Measurements from ENCODE around the gene HHATL.

Gene HHATL

GRCh38 chr3:42663581-42664437 is 38.8 kb downstream of the HHATL start:
- H3K4me3 ChIP-seq (ENCODE audit: low read depth, low read length) = no peak overlapping the region
- H3K4me1 ChIP-seq (ENCODE audit: control insufficient read depth, insufficient read depth, low read length) = no peaks in the 10 kb centered on the region
- no peak for TF ChIP-seq ZNF175 (tag by site-specific recombination; IDR thresholded peaks at IDR 0.05)
- TF ChIP-seq, protein P1, sequence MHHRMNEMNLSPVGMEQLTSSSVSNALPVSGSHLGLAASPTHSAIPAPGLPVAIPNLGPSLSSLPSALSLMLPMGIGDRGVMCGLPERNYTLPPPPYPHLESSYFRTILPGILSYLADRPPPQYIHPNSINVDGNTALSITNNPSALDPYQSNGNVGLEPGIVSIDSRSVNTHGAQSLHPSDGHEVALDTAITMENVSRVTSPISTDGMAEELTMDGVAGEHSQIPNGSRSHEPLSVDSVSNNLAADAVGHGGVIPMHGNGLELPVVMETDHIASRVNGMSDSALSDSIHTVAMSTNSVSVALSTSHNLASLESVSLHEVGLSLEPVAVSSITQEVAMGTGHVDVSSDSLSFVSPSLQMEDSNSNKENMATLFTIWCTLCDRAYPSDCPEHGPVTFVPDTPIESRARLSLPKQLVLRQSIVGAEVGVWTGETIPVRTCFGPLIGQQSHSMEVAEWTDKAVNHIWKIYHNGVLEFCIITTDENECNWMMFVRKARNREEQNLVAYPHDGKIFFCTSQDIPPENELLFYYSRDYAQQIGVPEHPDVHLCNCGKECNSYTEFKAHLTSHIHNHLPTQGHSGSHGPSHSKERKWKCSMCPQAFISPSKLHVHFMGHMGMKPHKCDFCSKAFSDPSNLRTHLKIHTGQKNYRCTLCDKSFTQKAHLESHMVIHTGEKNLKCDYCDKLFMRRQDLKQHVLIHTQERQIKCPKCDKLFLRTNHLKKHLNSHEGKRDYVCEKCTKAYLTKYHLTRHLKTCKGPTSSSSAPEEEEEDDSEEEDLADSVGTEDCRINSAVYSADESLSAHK (tag by site-specific recombination; IDR thresholded peaks at IDR 0.05) = no peak
- no peak for TF ChIP-seq GLI2 (tag by site-specific recombination; IDR thresholded peaks at IDR 0.05; ENCODE audit: borderline replicate concordance, low read depth)
- peaks cover 0 to 40% of the 10 kb centered on the region in 2 experiments; a peak in 1 of 3 replicates for H3K36me3 ChIP-seq (ENCODE audit: control insufficient read depth in 2 of 2, insufficient read depth in 1 of 2, low read length in 2 of 2)
- ChIA-PET CTCF (interaction anchor here (0.6 kb wide), 2 partner anchors 21 to 125 kb away, joined by 5 read pairs; no protein-coding TSS in a partner anchor), POLR2A (interaction anchor here (1.0 kb wide), 1 partner anchor 11 kb away, joined by 3 read pairs; no protein-coding TSS in a partner anchor)
- no peak overlapping the region for H3K27ac ChIP-seq (ENCODE audit: extremely low read depth, low read depth, low read length)
- H3K9me3 ChIP-seq (ENCODE audit: control insufficient read depth, insufficient read depth, low read depth, low read length) = no peaks in the 10 kb centered on the region

- ChIA-PET CTCF (interaction anchor here (0.6 kb wide), 1 partner anchor 124 kb away, joined by 5 read pairs; no protein-coding TSS in a partner anchor), POLR2A (interaction anchor here (1.0 kb wide), 1 partner anchor 10 kb away, joined by 3 read pairs; no protein-coding TSS in a partner anchor)
- TF ChIP-seq ZNF292 (tag by site-specific recombination; IDR thresholded peaks at IDR 0.05; ENCODE audit: borderline replicate concordance, low read depth) (no peak), EGR2 (tag by site-specific recombination; IDR thresholded peaks at IDR 0.05; ENCODE audit: low read depth) (peak; percentile 43; the same call in 1 of the 2 replicates), ZNF18 (tag by site-specific recombination; IDR thresholded peaks at IDR 0.05) (no peak), ZSCAN16 (tag by site-specific recombination; IDR thresholded peaks at IDR 0.05) (no peak), ZFHX2 (tag by site-specific recombination; conservative IDR thresholded peaks at IDR 0.05) (peak; percentile 21; the same call in 1 of the 2 replicates)
These were observed 39.6 kb downstream of the HHATL start for GRCh38 chr3:42662813-42663535.

GRCh38 chr3:42662037-42662812 is 40.4 kb downstream of the HHATL start:
- Histone ChIP-seq H3K36me3 (ENCODE audit: control insufficient read depth in 2 of 2, insufficient read depth in 1 of 2, low read length in 2 of 2) (peaks cover 0 to 56% of the 10 kb centered on the region in 2 experiments; a peak in 1 of 3 replicates), H3K4me1 (ENCODE audit: control insufficient read depth, insufficient read depth, low read length) (no peaks in the 10 kb centered on the region), H3K9me3 (ENCODE audit: control insufficient read depth, insufficient read depth, low read depth, low read length) (no peaks in the 10 kb centered on the region), H3K4me3 (ENCODE audit: low read depth, low read length) (no peak overlapping the region), H3K27ac (ENCODE audit: extremely low read depth, low read depth, low read length) (no peak overlapping the region)
- TF ChIP-seq ZNF416 (tag by site-specific recombination; IDR thresholded peaks at IDR 0.05) = no peak
- TF ChIP-seq ZFP69B (tag by site-specific recombination; IDR thresholded peaks at IDR 0.05) = no peak
- TF ChIP-seq ZBTB20 (tag by site-specific recombination; IDR thresholded peaks at IDR 0.05) = no peak
- TF ChIP-seq MYNN (tag by site-specific recombination; IDR thresholded peaks at IDR 0.05; ENCODE audit: borderline replicate concordance) = no peak
- TF ChIP-seq ZNF791 (tag by site-specific recombination; IDR thresholded peaks at IDR 0.05) = no peak
- TF ChIP-seq ZNF202 (tag by site-specific recombination; IDR thresholded peaks at IDR 0.05; ENCODE audit: borderline replicate concordance) = no peak
- TF ChIP-seq GFI1B (tag by site-specific recombination; IDR thresholded peaks at IDR 0.05) = no peak
- no peak for TF ChIP-seq PRDM6 (tag by site-specific recombination; IDR thresholded peaks at IDR 0.05)
- no peak for TF ChIP-seq ZNF76 (tag by site-specific recombination; IDR thresholded peaks at IDR 0.05; ENCODE audit: borderline replicate concordance, low read depth)
- no peak for TF ChIP-seq ZNF132 (tag by site-specific recombination; IDR thresholded peaks at IDR 0.05; ENCODE audit: borderline replicate concordance)
- TF ChIP-seq ZNF560 (tag by site-specific recombination; IDR thresholded peaks at IDR 0.05; ENCODE audit: borderline replicate concordance) = no peak
- ChIA-PET CTCF (no interaction called here), POLR2A (no interaction called here)

More at GRCh38 chr3:42662813-42663535, 39.6 kb downstream of the HHATL start:
- H3K4me3 ChIP-seq (ENCODE audit: low read depth, low read length) = no peak overlapping the region
- H3K27ac ChIP-seq (ENCODE audit: extremely low read depth, low read depth, low read length) = no peak overlapping the region
- H3K36me3 ChIP-seq (ENCODE audit: control insufficient read depth in 2 of 2, insufficient read depth in 1 of 2, low read length in 2 of 2) = peaks cover 0 to 49% of the 10 kb centered on the region in 2 experiments; a peak in 1 of 3 replicates
- no peaks in the 10 kb centered on the region for H3K9me3 ChIP-seq (ENCODE audit: control insufficient read depth, insufficient read depth, low read depth, low read length)
- no peaks in the 10 kb centered on the region for H3K4me1 ChIP-seq (ENCODE audit: control insufficient read depth, insufficient read depth, low read length)
